Smooth muscle cell (in vitro differentiated cells): ENCODE measurements around the gene CAMK2N2. TPM values are rescaled to one million over a fixed set of nuclear protein-coding genes. Genes with fewer than 3 reads are reported as not detected.
"Not testable (repeated sequence)": the region's sequence is repeated elsewhere in the genome, so short reads cannot be mapped to it uniquely, and the experiment has no call there.

Experiments used
- DNase-seq: peaks from one replicate; lab custom pipeline; 2025; ENCODE audit not compliant: unreplicated experiment; lab: John Stamatoyannopoulos, UW
- H2AFZ ChIP-seq: fragments of 200-600 bp; sonication (generic); 2 replicates; pipeline ENCODE4 v1.6.0; 2016; ENCODE audit warnings: antibody characterized with exemption, low read depth, mild to moderate bottlenecking
- H3F3A ChIP-seq: fragments of 200-600 bp; sonication (generic); 2 replicates; pipeline ENCODE4 v1.6.0; 2017; ENCODE audit warnings: antibody characterized with exemption, low read depth
- H3K27ac ChIP-seq: fragments of 200-600 bp; sonication (generic); 2 replicates; pipeline ENCODE4 v1.5.1; 2016; ENCODE audit warnings: low read depth, mild to moderate bottlenecking
- H3K27me3 ChIP-seq: fragments of 200-600 bp; sonication (generic); 2 replicates; pipeline ENCODE4 v1.6.1; 2016; ENCODE audit warnings: low read depth, mild to moderate bottlenecking
- H3K36me3 ChIP-seq: fragments of 200-600 bp; sonication (generic); 2 replicates; pipeline ENCODE4 v1.5.1; 2016; ENCODE audit warnings: low read depth
- H3K4me1 ChIP-seq: fragments of 200-600 bp; sonication (generic); 2 replicates; pipeline ENCODE4 v1.5.1; 2016; ENCODE audit warnings: low read depth
- H3K4me2 ChIP-seq: fragments of 200-600 bp; sonication (generic); 2 replicates; pipeline ENCODE4 v1.6.0; 2016; ENCODE audit warnings: mild to moderate bottlenecking
- H3K4me3 ChIP-seq: fragments of 200-600 bp; sonication (generic); 2 replicates; pipeline ENCODE4 v1.5.1; 2016; ENCODE audit warnings: mild to moderate bottlenecking
- H3K79me2 ChIP-seq: fragments of 200-600 bp; sonication (generic); 2 replicates; pipeline ENCODE4 v1.6.0; 2016; ENCODE audit warnings: low read depth, mild to moderate bottlenecking
- H3K9ac ChIP-seq: fragments of 200-600 bp; sonication (generic); 2 replicates; pipeline ENCODE4 v1.6.0; 2016; ENCODE audit warnings: low read depth
- H3K9me3 ChIP-seq: fragments of 200-600 bp; sonication (generic); replicated peaks from 2 replicates; pipeline ENCODE4 v1.5.1; 2016; ENCODE audit warnings: low read depth
- H4K20me1 ChIP-seq: fragments of 200-600 bp; sonication (generic); 2 replicates; pipeline ENCODE4 v1.6.0; 2016; ENCODE audit warnings: low read depth
- CTCF ChIP-seq: fragments of 200-600 bp; sonication (generic); IDR thresholded peaks from 2 replicates; pipeline ENCODE4 v1.5.1; 2017; ENCODE audit warnings: borderline replicate concordance, mild to moderate bottlenecking, antibody characterized with exemption; ENCODE audit not compliant: insufficient read depth, poor library complexity, severe bottlenecking
- WGBS: methylation state at CpG from one replicate; pipeline ENCODE4 v1.1.7; 2016; ENCODE audit warnings: low lambda C conversion rate; 5-methylcytosine and 5-hydroxymethylcytosine counted together
- polyA plus RNA-seq: library from polyadenylated mRNA; unstranded; fragments of >200 nt; fragmentation: Nextera tagmentation; extraction: Ambion mirVana; gene quantifications from 2 replicates; pipeline ENCODE4 v1.2.1, GENCODE V29; 2016
- total RNA-seq: library from RNA; depleted of rRNA; stranded (reverse); fragments of >200 nt; gene quantifications from 2 replicates; pipeline ENCODE4 v1.2.3, GENCODE V29; 2014

Gene CAMK2N2
- total and polyA plus RNA-seq, 2 experiments from 2014 or later = not detected

GRCh38 chr3:184272269-184272668, 10.9 kb upstream of the CAMK2N2 start:
- WGBS = no CpG with 5 or more reads among the region's 1 CpG
- Histone ChIP-seq H4K20me1 (no peaks in the 10 kb centered on the region), H3K27me3 (peaks cover 46% of the 10 kb centered on the region)

GRCh38 chr3:184267249-184267648, 5.9 kb upstream of the CAMK2N2 start:
- H3K4me2 ChIP-seq, H3K4me1 ChIP-seq, H3K4me3 ChIP-seq, H2AFZ ChIP-seq, H3K27ac ChIP-seq, H3K79me2 ChIP-seq, H3F3A ChIP-seq, H3K9ac ChIP-seq, H3K9me3 ChIP-seq, DNase-seq, H3K36me3 ChIP-seq, H4K20me1 ChIP-seq: not testable (repeated sequence)
- peaks cover 32% of the 10 kb centered on the region for H3K27me3 ChIP-seq
- WGBS = 92% methylated on average over 1 of the region's 1 CpG

More at GRCh38 chr3:184272269-184272668, 10.9 kb upstream of the CAMK2N2 start:
- Histone ChIP-seq H3K27ac (no peak overlapping the region), H3K36me3 (no peaks in the 10 kb centered on the region), H3K79me2 (no peaks in the 10 kb centered on the region), H3K4me1 (no peaks in the 10 kb centered on the region), H3K4me2 (no peak overlapping the region), H3K9ac (no peak overlapping the region), H3K9me3 (no peaks in the 10 kb centered on the region), H3K4me3 (no peak overlapping the region), H2AFZ (no peak overlapping the region), H3F3A (no peaks in the 10 kb centered on the region)
- TF ChIP-seq CTCF = no peak
- no peak for DNase-seq

- TF ChIP-seq CTCF = no peak
- Histone ChIP-seq H3K27me3 (peaks cover 59% of the 10 kb centered on the region), H3K4me1 (peaks cover 18% of the 10 kb centered on the region), H3F3A (peaks cover 6% of the 10 kb centered on the region), H3K9ac (no peak overlapping the region), H3K27ac (no peak overlapping the region), H2AFZ (no peak overlapping the region), H3K9me3 (no peaks in the 10 kb centered on the region), H3K79me2 (no peaks in the 10 kb centered on the region), H3K4me3 (peak overlapping the region; percentile 13), H3K4me2 (peak overlapping the region; percentile 92), H3K36me3 (no peaks in the 10 kb centered on the region), H4K20me1 (peaks cover 21% of the 10 kb centered on the region)
- 23% methylated on average over 15 of the region's 15 CpGs for WGBS
- DNase-seq = no peak
Measured at GRCh38 chr3:184262764-184263179, 1.4 kb upstream of the CAMK2N2 start.

- Histone ChIP-seq H3K36me3 (no peaks in the 10 kb centered on the region), H3K9me3 (no peaks in the 10 kb centered on the region), H3K9ac (no peak overlapping the region), H4K20me1 (peaks cover 21% of the 10 kb centered on the region), H3K27ac (no peak overlapping the region), H3K27me3 (peaks cover 59% of the 10 kb centered on the region), H3K4me1 (peaks cover 18% of the 10 kb centered on the region), H3K4me3 (peak overlapping the region; percentile 54), H3F3A (peaks cover 6% of the 10 kb centered on the region), H3K79me2 (no peaks in the 10 kb centered on the region), H2AFZ (no peak overlapping the region), H3K4me2 (peak overlapping the region; percentile 92)
- no peak for TF ChIP-seq CTCF
- no peak for DNase-seq
- 2% methylated on average over 46 of the region's 66 CpGs for WGBS
Measured at GRCh38 chr3:184261854-184262763, 756 bp upstream of the CAMK2N2 start.
